ENCODE data around the gene ACSS1.

DNA sequence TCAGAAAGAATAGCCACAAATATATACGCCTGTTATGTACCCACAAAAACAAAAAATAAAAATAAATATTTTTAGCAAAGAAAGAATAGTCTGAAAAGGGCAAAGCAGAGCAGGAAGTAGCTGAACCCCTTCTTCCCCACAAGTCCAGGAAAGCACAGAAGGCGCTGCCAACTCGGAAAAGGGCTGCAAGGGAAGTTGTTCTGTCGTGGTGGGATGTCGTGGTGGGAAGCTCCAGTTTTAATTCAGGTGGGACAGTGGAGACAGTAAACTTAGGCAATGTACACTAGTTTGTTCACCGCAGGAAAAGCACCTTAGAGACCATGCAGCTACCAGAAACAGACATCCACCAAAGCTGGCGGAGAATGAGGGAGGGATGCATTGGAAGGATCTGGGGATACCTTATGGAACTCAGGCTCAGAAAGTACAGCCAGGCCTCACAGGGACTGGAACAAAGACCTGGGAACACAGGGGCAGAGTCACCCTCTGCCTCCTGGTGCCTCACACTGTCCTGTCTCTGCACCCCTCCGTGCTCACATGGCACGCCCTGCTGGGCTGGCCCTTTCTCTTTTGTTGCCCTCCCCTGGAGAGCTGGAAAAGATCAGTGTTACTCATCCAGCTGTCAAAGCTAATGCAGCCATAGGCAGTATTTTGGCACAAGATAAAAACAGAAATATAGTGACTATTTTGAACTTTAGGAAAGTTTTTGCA lies 62.0 kb downstream of the ACSS1 start:
- TF ChIP-seq CTCF (IDR thresholded peaks at IDR 0.05) (no peak), POLR2A (IDR thresholded peaks at IDR 0.05) (no peak)

Measured in body of pancreas (tissue), 4 donors.